Calu3 (cell line): Measurements from ENCODE around the gene LRP5. TPM values are rescaled to one million over a fixed set of nuclear protein-coding genes. Genes with fewer than 3 reads are reported as not detected.

Experiments used
- BruUV-seq: library from RNA; stranded (reverse); fragments of 400-500 nt; replicated peaks from 2 replicates; lab custom pipeline; 2021; lab: Mats Ljungman, UMichigan
- CTCF ChIA-PET: fragments of 300-600 bp; sonication (Branson Sonifier 250); formaldehyde crosslinking; loops from one replicate; lab custom pipeline; 2022; ENCODE audit warnings: antibody characterized with exemption; lab: Charles Lee
- DNase-seq: peaks from one replicate; pipeline ENCODE4 v3.0.0; 2022
- H3K27ac Mint-ChIP-seq: one replicate; pipeline ENCODE4 v1.8.0; 2022; ENCODE audit warnings: mixed read lengths; ENCODE audit not compliant: unreplicated experiment
- H3K27me3 Mint-ChIP-seq: one replicate; pipeline ENCODE4 v1.8.0; 2022; ENCODE audit warnings: mixed read lengths; ENCODE audit not compliant: unreplicated experiment
- H3K36me3 Mint-ChIP-seq: one replicate; pipeline ENCODE4 v1.8.0; 2022; ENCODE audit warnings: mild to moderate bottlenecking, moderate library complexity, mixed read lengths; ENCODE audit not compliant: insufficient read depth, unreplicated experiment
- H3K4me1 Mint-ChIP-seq: one replicate; pipeline ENCODE4 v1.8.0; 2022; ENCODE audit warnings: mild to moderate bottlenecking, low read depth, mixed read lengths; ENCODE audit not compliant: unreplicated experiment
- H3K4me3 Mint-ChIP-seq: one replicate; pipeline ENCODE4 v1.8.0; 2022; ENCODE audit warnings: mild to moderate bottlenecking, low read depth, moderate library complexity, mixed read lengths; ENCODE audit not compliant: unreplicated experiment
- H3K9me3 Mint-ChIP-seq: one replicate; pipeline ENCODE4 v1.8.0; 2022; ENCODE audit warnings: low read depth, mixed read lengths; ENCODE audit not compliant: unreplicated experiment
- intact Hi-C: fragments of 100-400 bp; cut with micrococcal nuclease; formaldehyde crosslinking; loops from one replicate; pipeline ENCODE4 v1.10.0; 2022; ENCODE audit not compliant: unreplicated experiment
- total RNA-seq: library from RNA; stranded (reverse); gene quantifications from 2 replicates; pipeline ENCODE4 v1.2.3, GENCODE V29; 2022
- TF ChIP-seq, protein P1 (sequence below): fragments of 200-600 bp; IDR thresholded peaks from one replicate; pipeline ENCODE4 v1.8.0; 2022; ENCODE audit warnings: antibody characterized with exemption; ENCODE audit not compliant: unreplicated experiment

LRP5 gene
- total RNA-seq, 1 experiment from 2014 or later = 82.0 TPM

DNA sequence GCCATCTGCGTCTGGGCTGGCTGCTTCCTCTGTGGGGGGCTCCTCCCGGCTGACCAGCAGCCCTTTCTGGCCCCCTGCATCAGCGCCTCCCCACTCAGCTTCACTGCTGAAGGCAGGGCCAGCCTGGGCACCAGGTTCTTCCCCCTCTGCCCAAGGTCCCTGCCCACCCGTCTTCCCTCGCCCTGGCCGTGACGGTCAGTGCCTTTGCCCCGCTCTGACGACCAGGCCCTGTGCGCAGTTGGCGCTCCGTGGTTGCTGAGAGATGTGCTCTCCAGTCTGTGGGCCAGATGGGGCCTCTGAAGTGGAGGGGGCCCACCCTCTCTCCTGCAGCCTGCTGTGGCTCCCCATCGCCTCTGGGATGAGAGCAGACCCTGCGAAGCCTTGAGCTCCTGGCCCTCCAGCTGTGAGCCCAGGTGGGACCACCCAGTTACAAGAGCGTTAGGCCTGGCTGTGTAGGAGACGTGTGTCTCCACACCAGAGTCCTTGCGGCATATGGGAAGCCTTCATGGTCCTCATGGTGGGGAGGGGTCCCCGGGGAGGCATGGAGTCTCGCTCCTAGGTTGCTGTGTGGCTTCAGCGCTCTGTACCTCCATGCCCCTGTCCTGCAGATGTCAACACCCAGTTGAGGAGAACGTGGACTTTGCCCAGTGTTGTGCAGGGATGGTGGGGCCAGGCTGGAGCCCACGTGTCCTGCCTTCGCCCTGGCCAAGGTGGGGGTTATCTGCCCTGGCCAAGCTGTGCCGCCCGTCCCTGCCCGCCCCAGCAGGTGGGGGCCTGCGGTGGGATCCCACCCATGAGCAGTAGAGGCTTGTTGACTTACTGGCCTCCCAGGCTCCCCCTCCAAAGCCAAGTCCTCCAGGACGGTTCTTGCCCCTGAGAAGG, 14.2 kb downstream of the LRP5 start:
- Mint-ChIP-seq H3K36me3 (peaks cover 3% of the 10 kb centered on the region), H3K27ac (no peak overlapping the region), H3K4me1 (peaks cover 45% of the 10 kb centered on the region), H3K4me3 (no peak overlapping the region), H3K27me3 (no peaks in the 10 kb centered on the region), H3K9me3 (no peaks in the 10 kb centered on the region)
- intact Hi-C loops = no loop called here
- BruUV-seq = no TSS peak
- DNase-seq = no peak
- TF ChIP-seq, protein P1, sequence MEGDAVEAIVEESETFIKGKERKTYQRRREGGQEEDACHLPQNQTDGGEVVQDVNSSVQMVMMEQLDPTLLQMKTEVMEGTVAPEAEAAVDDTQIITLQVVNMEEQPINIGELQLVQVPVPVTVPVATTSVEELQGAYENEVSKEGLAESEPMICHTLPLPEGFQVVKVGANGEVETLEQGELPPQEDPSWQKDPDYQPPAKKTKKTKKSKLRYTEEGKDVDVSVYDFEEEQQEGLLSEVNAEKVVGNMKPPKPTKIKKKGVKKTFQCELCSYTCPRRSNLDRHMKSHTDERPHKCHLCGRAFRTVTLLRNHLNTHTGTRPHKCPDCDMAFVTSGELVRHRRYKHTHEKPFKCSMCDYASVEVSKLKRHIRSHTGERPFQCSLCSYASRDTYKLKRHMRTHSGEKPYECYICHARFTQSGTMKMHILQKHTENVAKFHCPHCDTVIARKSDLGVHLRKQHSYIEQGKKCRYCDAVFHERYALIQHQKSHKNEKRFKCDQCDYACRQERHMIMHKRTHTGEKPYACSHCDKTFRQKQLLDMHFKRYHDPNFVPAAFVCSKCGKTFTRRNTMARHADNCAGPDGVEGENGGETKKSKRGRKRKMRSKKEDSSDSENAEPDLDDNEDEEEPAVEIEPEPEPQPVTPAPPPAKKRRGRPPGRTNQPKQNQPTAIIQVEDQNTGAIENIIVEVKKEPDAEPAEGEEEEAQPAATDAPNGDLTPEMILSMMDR = no peak
- CTCF ChIA-PET = no interaction called here

DNA sequence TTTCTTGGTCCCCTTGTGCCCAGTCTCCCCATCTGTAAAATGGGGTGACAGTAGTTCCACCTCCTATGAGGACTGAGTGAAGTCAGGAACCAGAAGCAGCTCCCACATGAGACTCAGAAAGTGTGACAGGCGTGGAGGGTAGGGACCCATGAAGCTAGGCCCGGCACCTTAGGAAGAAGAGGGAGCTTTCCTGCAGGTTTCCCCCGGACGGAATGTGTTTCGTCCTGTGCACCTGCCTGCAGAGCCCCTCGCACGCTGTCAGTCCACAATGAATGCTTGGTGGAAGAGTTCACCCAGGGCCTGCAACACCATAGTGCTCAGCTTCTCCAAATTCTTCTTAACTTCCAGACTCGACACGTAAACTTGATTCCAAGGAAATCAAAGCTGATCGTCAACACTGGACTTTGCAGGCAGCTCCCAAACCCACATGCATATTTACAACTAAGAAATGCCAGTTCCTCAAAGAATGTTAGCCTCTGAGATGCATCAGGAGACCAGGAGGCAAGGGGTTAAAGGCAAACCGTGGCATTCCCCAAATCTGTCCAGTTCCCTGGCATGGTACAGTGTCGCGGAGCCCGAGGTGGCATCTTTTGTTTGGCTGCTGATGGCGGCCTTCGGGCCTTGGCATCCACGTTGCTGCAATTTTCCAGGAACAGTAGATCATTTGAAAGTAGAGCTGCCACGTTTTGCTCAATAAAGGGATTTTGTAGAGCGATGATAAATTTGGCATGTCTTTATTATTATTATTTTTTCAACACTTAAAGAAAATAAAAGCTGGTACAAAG, 15.4 kb downstream of the LRP5 start:
- TF ChIP-seq, protein P1 = no peak
- intact Hi-C loops = no loop called here
- H3K4me3 Mint-ChIP-seq = no peak overlapping the region
- peaks cover 8% of the 10 kb centered on the region for H3K36me3 Mint-ChIP-seq
- CTCF ChIA-PET = interaction anchor here (0.6 to 0.9 kb wide), 4 partner anchors 9 to 64 kb away, joined by 3 to 7 read pairs (median 4); no protein-coding TSS in a partner anchor
- BruUV-seq = no TSS peak
- peaks cover 42% of the 10 kb centered on the region for H3K4me1 Mint-ChIP-seq
- no peak overlapping the region for H3K27ac Mint-ChIP-seq
- no peaks in the 10 kb centered on the region for H3K9me3 Mint-ChIP-seq
- no peaks in the 10 kb centered on the region for H3K27me3 Mint-ChIP-seq
- DNase-seq = no peak

DNA sequence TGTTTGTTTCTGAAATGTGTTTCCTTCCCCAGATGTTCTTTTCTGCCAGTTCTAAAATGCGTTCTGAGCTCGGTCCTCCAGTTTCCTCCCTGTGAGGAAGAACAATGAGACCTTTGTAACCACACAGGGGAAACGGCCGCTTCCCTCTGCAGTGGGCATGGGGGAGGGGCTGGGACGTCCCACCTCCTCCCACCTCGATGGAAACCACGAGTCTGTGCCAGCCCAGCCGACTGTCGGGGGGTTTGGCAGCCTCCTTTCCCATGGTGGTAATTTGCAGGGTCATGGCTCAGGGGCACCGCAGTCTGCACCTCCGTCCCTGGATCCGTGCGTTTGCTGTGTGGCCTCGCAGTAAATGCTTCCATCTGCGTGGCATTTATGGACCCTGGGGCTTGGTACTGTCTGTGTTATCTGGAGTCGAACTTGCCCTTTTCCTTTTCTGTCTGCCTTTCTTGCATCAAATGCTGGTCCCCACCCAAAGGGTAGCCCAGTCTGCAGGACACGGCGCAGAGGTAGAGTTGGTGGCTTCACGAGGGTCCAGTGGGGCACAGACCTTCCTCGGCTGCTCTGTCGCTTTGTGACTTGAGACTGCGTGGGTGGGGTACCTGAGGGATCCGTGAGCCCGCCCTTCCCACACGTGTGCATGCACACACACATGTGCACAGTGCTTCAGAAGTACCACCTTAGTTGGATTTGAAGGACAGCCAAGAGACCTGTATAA, 16.1 kb downstream of the LRP5 start:
- peaks cover 8% of the 10 kb centered on the region for H3K36me3 Mint-ChIP-seq
- TF ChIP-seq, protein P1 = no peak
- H3K4me1 Mint-ChIP-seq = peaks cover 42% of the 10 kb centered on the region
- CTCF ChIA-PET = interaction anchor here (0.6 to 0.9 kb wide), 4 partner anchors 10 to 63 kb away, joined by 3 to 7 read pairs (median 4); no protein-coding TSS in a partner anchor
- H3K9me3 Mint-ChIP-seq = no peaks in the 10 kb centered on the region
- peak; percentile 61 for DNase-seq
- no peak overlapping the region for H3K27ac Mint-ChIP-seq
- no peak overlapping the region for H3K4me3 Mint-ChIP-seq
- intact Hi-C loops = no loop called here
- BruUV-seq = no TSS peak
- H3K27me3 Mint-ChIP-seq = no peaks in the 10 kb centered on the region

DNA sequence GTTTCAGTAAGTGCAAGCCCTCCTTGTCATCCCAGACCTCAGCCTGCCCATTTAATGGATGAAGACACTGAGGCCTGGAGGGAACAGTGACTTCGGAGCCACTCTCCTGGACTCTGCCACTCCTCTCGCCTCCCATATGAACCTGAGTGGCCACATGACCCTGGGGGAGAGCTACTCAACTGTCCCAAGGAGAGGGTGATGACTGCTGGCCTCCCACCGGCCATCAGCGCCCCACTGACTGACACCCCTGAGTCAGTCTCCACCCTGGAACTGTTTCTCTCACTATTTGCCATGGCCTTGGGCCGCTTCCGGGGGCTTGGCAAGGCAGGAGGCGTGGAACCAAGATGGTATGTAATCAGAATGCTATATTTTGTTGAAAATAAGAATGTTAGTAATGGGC, 17.1 kb downstream of the LRP5 start:
- no peaks in the 10 kb centered on the region for H3K27me3 Mint-ChIP-seq
- BruUV-seq = no TSS peak
- no peaks in the 10 kb centered on the region for H3K9me3 Mint-ChIP-seq
- peaks cover 42% of the 10 kb centered on the region for H3K4me1 Mint-ChIP-seq
- TF ChIP-seq, protein P1 = no peak
- DNase-seq = no peak
- CTCF ChIA-PET = no interaction called here
- intact Hi-C loops = no loop called here
- no peak overlapping the region for H3K27ac Mint-ChIP-seq
- H3K4me3 Mint-ChIP-seq = no peak overlapping the region
- H3K36me3 Mint-ChIP-seq = peaks cover 8% of the 10 kb centered on the region
